Upper lobe of left lung (tissue), 4 donors: ENCODE measurements around the gene MIA3.

Experiments used
- POLR2A ChIP-seq, 4 donors: fragments of 450-650 bp; IDR thresholded peaks; one replicate each; pipeline ENCODE4 v1.5.1; 2016 to 2017; ENCODE audit warnings: antibody characterized with exemption in 4 of 4, mild to moderate bottlenecking in 2 of 4
- TF ChIP-seq, protein P1 (sequence below), 6 experiments: fragments of 450-650 bp in 4 of 6; fragments of 200-600 bp in 2 of 6; sonication (generic) in 2 of 6; IDR thresholded peaks; one replicate each; pipeline ENCODE4 v1.5.1; 2016 to 2019; ENCODE audit warnings: antibody characterized with exemption in 6 of 6

DNA sequence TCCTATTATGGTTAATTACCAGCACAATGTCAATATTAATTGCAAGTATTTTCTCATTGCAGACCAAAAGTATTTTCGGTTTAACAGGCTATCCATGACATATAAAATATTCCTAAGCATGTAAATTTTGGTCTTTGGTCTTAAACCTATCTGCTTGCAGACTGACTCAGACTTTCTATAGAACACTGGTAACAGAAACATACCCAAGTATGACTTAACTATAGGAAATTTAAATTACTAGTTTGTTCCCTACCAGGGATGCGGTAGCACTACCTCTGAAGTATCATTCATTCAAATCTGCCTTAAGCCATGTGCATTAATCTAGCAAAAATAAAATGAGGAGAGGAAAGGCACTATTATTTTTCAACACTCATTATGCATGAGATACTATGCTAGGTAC lies 31.1 kb upstream of the MIA3 start:
- TF ChIP-seq, protein P1, sequence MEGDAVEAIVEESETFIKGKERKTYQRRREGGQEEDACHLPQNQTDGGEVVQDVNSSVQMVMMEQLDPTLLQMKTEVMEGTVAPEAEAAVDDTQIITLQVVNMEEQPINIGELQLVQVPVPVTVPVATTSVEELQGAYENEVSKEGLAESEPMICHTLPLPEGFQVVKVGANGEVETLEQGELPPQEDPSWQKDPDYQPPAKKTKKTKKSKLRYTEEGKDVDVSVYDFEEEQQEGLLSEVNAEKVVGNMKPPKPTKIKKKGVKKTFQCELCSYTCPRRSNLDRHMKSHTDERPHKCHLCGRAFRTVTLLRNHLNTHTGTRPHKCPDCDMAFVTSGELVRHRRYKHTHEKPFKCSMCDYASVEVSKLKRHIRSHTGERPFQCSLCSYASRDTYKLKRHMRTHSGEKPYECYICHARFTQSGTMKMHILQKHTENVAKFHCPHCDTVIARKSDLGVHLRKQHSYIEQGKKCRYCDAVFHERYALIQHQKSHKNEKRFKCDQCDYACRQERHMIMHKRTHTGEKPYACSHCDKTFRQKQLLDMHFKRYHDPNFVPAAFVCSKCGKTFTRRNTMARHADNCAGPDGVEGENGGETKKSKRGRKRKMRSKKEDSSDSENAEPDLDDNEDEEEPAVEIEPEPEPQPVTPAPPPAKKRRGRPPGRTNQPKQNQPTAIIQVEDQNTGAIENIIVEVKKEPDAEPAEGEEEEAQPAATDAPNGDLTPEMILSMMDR (IDR thresholded peaks at IDR 0.05): no peak
- no peak for TF ChIP-seq POLR2A (IDR thresholded peaks at IDR 0.05)
